H4 (cell line): ENCODE data around the gene ARL15. TPM values are rescaled to one million over a fixed set of nuclear protein-coding genes. Genes with fewer than 3 reads are reported as not detected.

Experiments
- DNase-seq: peaks from one replicate; pipeline ENCODE4 v3.0.0-alpha.2; 2015; ENCODE audit warnings: low spot score
- total RNA-seq: library from RNA; depleted of rRNA; stranded (reverse); fragments of >200 nt; shearing (Covaris generic); gene quantifications from 2 replicates; pipeline ENCODE4 v1.2.3, GENCODE V29; 2014

Gene ARL15
- total RNA-seq, 1 experiment from 2014 or later, result 15.3 TPM

DNA sequence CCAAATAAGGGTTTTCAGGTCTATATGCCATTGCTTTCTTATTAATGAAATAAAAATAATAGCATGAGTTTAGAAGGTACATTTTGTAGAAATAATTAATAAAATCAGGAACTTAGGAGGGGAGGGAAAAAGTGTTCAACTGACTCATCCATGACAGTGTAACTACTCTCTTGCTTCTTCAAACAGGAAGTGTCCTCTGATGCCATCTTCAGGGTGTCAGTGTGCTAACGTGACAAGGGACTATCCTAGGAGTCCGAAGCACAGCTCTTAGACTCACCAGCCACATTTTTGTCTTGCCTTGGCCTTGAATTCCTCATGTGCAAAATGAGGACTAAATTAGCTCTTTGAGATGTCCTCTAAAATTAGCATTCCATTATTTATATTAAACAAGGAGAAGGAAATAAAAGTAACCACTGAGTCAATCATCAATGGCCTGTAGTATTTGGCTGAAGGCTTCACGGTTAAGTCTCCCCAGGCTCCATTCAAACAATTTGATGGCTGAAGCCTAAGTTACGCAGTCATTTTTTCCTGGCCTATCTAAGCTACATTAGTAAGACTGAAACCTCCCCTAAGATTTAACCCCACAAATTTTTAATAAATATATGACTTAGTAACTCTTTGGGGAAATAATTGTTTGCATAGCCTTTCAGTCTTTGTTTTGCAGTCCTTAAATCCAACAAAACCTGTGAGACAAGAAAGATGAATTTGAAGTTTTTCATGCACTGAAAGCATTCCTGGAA, 151.1 kb downstream of the ARL15 start:
- DNase-seq, result no peak

DNA sequence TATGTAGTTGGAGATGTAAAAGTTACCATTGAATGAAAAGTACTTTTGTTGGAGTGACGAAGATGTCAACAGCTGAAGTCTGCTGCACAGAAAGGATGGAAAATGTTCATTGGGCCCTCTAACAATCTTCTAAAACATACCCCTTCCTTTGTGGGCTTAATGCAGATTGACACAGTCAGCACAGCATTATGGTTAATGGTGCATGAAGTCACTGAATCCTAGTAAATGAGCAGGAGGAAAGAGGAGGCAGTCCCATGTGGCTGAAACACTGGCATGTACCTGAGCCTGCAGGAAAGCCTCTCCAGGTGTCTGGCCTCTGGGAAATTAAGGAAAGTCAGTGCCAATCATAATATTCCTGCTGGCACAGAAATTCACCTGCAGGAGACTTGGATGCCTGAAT, 153.8 kb downstream of the ARL15 start:
- no peak for DNase-seq

DNA sequence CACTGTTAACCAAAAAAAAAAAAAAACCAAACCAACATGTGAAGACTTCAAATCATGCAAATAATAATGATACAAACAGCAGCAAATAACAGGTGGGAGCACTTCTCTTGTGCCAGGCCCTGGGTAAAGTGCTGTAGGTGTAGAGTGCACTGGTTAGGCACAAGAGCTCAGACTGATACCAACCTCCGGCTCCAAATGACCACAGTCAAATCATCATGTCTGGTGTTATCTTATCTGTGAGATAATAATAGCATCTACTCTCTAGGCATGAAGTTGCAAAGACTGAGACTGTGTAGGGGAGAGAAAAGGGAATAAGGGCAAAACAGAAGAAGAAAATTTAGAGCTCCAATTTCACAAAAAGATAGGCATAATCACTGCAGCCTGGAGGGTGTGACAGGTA, 159.5 kb downstream of the ARL15 start:
- DNase-seq, result no peak

DNA sequence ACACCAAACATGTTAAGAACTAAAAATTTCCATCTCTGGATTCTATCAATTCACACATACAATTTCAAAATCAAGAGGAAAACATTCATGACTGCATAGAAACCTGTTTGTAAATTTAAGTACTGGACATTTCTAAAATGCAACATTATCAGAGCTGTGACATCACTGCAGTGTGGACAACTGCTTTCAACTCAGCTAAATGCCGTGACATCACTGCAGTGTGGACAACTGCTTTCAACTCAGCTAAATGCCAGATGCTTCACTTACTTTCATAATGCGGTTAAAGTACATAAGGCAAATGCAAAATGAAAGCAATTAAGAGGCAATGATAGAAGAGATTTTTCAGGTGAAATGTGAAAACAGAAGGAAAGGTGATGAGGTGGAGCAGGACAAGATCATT, 161.5 kb downstream of the ARL15 start:
- no peak for DNase-seq

DNA sequence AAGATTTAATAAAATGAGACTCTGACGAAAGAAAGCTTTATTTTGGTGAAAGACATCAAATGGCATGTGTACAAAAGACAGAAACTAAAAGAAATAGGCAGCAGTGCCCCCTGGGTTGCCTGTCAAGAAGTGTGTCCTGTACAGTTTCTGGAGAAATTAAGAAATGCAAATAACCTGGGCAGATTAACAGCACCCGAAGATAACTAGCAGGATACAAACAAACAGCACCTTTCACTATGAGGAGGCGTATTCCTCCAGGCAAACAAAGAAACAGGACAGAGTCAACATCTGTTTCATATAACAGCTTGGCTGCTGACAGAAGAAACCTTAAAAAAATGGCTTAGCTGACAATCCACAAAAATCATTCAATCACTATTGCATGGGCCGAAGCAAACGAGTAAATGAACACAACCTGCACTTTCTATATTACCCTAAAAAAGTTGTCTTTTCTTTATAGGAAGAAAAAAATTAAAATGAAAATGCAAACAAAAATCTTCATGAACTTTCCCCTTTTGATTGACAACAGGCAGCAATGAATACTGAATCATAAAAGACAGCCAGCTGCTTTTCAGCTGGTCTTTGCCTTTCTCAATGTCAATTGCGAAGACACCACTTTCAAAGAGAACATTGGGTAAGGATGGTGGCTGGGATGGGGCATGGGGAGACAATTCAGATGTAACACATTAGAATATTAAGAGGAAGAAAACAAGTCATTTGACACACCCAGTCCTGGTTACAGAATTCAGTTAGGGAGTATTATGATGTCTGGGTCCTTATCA, 162.1 kb downstream of the ARL15 start:
- no peak for DNase-seq

DNA sequence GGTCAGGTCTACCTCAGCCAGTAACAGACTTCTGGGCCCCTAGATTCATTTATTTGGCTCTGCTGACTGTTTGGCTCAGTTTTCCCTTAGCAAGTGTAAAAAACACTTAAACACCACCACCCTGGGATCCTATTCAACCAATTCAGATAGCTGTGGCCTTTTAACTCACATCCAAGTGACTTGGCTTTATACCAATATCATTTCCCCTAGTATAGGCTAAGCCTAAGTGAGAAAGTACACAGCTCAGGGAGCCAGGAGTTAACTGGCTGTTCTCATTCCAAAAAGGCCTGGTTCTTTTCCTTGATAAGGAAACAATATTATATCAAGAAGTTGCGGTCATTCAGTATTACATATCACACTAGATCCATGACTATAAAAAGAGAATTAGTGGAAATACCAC, 163.5 kb downstream of the ARL15 start:
- DNase-seq, result no peak

DNA sequence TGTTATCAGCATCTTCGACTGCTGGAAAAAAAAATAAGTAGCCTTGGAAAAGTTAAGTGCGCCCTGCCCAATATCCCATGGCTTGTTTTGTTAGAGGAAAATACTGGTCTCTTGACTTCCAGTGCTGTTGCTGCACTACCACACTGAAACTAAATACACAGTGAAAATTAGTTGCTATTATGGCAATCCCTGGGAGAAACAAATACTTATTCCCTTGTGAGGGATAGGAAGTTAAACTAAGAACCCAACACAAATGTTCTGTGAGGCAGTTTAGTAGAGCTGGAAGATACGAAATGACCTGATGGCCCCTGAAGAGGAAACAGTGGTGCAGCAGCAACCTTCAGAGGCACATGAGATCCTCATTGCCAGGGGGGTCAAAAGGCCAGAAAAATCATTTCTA, 164.0 kb downstream of the ARL15 start:
- DNase-seq, result no peak

DNA sequence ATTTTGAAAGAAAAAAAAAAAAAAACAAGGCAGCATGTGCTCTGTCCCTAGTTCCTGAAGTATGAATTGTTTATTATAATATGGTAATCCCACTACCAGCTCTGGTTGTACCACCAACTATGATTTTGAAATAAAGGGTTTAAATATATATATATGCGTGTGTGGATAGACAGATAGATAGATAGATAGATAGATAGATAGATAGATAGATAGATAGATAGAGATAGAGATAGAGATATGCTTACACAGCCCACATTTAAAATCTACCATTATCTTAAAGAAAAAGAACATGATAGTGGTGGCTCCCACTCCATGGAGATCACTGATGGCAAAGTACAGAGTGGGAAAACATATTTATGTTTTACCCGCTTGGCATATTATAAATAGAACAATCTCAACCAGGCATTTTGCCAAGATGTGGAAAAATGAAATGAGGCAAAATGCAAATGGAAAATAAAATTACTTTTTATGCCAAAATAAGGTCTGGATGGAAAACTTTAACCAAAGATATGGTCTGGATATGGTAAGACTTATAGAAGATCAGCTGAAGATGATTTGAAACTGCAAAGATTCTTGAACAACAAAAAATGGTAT, 170.0 kb downstream of the ARL15 start:
- DNase-seq, result no peak

DNA sequence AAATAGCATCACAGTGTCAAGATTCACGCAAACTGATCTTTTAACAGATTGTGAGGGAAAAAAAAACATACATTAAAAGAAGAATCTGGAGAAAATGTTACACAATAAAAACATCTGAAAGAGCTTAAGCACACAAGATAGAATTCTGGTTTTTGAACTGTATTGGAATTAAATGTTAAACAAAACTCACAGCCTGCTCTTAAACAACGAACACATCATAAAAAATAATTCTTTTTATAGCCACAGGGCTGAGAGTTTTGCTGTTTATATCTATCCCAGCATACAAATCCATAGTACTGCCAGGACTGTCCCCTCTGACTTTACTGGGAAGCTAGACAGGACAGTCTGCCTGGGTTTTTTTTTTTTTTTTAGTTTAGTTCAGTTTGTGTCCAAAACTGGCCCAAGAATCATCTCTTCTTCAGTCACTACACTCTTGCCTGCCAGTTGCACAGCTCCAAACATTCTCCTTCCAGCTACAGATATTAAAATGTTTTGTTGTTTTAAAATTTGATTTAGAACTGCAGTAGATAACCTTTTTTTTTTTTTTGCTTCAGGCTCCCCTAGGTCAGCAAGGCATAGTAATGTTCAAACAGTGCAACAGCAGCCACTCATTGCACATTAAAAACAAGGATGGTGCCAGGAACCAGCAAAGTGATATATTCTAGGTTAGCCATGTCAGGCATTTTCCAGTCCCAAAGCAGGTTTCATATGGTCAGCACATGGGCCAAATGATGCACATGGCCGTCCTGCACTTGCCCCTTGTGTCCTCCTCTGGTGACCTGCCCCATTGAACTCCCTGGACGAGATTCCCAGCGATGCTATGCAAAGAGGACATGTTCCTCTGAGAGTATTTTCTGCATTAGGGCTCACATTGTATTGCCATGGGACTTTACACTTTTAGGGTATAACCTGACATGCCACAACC, 173.6 kb downstream of the ARL15 start:
- DNase-seq, result no peak

DNA sequence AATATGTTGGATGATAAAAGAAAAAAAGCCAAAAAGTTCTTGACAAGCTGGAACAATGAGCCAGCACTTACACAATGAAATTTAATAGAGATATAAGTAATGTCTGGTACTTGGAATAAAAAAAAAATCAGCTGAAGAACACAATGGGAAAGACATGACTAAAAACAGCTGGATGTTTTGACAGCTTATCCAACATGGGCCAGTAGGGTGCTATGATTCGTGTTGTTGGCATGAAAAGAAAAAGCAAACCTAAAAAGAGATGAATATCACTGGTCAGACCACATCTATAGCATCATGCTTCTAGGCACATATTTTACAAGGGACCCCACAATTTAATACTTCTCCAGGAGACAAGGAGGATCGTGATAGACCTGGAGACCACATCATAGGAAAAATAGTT, 175.3 kb downstream of the ARL15 start:
- no peak for DNase-seq

DNA sequence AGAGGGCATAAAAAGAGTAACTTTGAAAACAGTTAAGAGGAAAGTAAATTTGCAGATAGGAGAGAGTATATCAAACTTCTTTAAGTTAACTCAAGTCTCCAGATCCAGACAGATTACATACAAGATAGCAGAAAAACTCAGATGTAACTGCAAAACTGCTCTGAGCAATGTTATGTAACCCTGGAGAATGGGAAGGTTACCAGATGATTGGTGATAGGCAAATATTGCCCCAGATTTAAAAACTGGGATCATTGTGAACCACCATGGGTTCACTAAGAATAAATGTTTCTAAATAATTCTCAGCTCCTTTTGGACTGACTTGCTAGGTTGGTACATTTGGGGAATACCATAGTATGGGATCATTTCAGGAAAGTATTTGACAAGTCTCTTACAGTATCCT, 176.5 kb downstream of the ARL15 start:
- DNase-seq, result no peak

DNA sequence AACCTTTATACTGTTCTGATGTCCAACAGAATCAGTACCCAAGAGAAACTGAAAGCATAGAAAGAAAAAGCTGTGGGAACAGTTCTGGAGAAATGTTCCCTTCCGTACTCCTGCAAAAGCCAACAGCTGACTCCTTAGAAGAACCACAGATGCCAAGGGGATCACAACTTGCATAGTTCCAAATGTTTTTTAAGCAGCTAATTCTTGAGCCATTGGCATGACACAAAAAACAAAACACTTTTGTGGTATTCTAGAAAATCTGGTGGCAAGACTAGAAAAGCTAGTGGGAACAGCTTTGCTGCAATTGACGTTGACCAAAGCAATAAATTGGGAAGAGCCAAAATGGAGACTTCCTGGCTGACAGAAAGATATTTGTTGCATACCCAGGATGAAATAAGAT, 189.9 kb downstream of the ARL15 start:
- no peak for DNase-seq

DNA sequence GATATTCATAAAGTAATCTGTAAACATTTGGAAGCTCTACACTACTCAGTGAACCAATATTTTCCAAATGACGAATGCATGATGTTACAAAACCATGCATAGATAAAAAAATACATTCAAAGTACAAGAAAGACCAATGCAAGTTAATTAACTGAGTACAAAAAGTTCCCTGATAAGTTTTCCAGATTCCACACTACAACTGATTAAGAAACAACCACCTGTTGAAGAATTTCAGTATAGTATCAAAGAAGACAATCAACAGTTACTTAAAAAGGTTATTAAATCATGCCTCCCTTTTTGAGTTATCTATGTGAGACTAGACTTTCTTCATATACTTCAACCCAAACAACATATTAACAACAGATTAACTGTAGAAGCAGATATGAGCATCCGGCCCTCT, 192.4 kb downstream of the ARL15 start:
- DNase-seq, result no peak

DNA sequence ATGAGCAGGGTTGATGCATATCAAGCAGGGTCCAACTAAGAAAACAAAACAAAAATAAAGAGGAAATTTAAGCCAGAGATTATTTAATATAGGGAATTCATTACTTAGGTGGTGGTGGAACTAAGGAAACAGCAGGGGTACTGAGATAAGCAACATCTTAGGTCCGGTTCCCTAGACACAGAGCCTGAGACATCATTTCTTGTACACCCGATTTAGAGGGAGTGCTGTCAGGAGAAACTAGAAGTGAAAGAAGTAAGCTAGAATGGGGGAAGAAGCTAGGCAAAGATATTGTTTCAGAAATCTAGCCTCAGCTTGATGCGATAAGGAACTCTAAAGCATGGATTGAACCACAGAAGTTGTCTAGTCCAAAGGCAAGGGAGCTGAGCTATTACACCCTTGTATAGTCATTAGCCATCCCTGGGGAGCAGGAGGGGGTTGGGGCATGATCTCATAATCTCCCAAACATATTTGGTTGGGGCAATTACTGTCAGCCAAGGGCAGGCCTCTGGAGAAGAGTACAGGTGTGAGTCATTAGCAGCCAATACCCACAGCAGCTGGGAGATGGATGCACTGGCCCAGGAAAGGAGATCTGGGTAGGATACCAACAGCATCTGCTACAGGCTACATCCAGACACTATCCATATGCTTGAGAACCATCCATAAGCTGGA, 194.5 kb downstream of the ARL15 start:
- no peak for DNase-seq

DNA sequence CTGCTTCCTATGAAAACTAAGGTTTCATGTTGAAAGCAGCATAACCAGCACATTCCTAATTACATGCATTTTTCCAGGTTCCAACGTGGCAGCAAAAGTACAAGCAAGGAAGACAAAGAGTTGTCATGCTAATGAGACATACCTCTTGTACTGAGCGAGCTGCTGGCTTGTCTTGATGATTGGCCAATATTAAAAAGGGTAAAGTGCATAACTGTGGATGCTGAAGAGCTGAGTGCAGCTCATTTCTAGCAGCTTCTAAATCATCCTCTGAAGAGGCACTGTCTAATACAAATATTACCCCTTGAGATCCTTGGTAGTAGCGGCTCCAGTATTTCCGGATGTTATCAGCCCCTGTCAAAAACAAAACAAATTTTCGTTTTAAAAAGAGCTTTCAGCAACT, 197.3 kb downstream of the ARL15 start:
- no peak for DNase-seq

DNA sequence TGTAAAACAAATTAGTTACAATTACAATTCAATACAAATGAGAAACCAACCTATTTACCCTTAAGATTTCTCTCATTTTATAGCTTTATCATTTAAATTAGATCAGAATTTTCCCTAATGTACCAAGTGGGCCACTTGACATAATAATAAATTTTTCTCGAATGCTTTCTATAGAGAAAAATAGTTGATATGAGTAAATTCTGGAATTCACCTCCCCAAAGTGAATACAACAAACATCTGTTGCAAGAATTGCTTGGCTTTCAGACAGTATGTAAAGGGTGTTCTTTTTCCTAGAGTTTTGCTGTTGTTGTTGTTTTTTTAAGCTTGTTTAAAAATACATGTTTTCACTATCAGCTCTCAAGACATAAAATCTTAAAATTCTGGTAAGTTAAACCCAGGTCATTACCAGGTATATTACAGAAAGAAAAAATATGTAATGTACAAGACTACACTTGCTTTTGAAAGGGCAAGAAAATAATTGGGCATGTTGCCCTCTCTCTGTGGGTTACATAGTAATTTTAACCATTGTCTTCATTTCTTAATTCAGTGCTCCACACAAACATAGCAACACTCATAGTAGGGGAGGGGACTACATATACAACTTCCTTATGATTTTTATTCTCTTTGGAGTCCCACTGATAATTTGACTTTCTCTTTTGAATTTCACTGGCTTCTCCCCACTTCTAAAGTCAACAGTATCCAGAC, 200.6 kb downstream of the ARL15 start:
- DNase-seq, result no peak

DNA sequence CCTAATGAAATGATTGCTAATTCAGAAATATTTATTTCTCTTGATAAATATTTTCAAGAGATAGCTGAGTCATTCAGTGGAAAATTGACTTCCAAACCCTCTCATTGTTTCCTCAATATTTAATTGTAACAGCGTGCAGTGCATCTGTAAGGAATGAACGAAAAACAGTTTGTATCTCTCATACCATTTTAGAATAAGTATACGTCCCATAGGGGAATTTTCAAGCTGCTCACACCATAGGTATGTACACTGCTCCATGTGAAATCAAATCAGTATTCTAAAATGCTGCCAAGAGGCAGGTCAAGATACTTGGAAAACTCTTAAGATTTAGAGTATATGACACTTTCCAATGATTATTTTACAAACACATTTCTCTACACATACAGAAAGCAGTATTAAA, 202.2 kb downstream of the ARL15 start:
- no peak for DNase-seq

DNA sequence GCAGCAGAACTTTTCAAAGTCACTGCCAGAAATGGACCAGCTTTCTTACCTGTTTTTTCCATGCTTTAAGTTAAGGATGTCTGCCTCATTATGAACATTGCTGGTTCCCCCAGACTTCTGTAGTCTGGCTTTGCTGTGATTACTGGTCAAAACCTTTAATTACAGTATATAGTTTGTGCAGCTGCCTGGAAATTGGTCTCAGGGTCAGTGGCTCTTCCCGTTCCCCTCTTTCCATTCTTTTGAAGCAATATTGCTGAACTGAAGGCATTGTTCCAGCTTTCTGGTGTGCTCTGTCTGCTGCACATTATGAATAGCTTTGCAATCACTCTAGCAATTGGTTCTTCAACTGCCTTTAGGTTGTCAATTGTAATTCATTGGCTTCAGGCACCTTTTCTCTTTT, 206.5 kb downstream of the ARL15 start:
- DNase-seq, result no peak

DNA sequence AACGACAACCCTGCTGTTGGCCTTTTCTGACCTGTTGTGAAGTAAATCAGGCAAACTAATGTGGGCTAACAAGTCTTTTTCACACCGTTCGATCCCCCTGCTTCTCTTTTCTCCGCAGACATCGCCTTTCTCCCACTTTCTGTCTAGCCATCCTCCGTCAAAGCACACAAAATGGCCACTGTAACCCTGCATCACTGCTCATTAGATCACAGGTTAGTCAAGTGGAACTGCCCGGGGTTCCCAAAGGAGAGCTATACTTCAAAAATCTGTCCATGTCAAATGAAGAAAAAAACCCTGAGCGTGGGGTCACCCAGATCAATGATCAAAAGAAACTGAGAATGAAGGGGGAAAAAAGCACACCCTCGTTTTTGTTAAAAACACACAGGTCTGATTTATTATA, 212.1 kb downstream of the ARL15 start:
- no peak for DNase-seq

DNA sequence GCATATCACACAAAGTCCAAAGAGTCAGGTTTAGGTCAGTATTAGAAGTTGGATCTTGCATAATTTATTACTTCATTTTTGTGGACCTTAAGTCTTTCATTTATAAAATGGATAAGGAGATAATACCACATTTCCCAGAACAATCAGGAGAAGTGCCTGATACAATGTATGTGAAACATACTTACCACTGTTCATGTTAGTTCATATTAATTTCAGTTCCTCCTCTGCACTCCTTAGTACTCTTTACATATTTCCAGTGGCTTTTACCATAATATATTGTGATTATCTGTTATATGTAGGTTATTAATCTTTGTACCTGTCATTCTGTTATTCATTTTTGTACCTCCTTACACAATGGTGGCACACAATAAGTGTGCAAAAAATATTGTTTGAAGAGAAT, 214.4 kb downstream of the ARL15 start:
- no peak for DNase-seq

DNA sequence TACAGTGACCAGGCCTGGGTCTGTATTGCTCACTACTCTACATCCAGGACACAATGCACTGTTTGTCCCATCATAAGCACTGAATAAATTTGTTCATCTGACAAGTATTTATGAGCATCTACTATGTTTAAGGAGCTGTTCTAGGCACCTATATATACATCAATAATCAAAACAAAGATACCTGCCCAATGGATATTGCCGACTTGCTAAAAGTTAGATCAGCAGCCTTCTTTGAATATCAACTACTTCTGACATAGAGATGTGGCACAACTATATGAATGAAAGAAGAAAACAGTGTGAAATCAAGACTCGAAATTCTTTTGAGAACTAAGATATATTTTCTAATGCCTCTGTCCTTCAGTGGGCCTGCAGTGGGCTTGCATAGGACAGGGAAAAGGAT, 215.7 kb downstream of the ARL15 start:
- DNase-seq, result no peak
